ENCODE data around the gene ARMC5.

DNA sequence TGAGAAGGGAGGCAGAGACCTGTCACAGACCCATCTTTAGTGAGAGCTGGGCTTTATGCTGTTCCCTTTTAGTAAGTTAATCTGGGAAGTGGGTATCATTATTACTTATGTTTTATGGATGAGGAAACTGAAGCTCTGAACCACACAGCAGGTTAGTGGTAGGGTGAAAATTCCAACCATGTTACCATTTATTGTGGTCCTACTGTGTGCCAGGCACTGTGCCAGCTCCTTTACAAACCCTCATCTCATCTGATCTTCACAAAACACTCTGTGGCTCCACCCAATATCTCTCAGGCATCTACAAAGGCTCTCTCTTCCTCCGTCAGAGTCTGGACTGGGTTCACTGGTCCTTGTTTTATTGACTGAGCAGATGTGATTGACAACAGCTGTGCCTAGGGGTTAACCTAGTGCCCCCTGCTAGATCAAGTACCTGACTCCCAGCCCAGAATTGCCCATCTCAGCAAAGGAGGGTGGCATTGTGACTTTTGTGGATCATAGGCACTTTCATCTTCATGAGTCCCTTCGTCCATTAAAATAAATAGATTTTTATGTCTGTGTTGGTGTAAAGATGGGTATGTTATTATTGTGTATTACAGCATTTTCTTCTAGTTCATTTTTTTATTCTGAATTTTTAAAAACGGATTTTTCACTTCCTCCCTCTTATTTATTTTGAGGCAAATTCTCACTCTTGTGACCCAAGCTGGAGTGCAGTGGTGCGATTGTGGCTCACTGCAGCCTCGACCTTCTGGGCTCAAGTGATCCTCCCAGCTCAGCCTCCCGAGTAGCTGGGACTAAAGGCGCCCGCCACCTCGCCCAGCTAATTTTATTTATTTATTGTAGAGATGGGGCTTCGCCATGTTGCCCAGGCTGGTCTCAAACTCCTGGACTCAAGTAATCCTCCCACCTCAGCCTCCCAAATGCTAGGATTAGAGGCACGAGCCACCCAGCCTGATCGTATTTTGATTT, 15.8 kb downstream of the ARMC5 start:
- TF ChIP-seq, protein P1, sequence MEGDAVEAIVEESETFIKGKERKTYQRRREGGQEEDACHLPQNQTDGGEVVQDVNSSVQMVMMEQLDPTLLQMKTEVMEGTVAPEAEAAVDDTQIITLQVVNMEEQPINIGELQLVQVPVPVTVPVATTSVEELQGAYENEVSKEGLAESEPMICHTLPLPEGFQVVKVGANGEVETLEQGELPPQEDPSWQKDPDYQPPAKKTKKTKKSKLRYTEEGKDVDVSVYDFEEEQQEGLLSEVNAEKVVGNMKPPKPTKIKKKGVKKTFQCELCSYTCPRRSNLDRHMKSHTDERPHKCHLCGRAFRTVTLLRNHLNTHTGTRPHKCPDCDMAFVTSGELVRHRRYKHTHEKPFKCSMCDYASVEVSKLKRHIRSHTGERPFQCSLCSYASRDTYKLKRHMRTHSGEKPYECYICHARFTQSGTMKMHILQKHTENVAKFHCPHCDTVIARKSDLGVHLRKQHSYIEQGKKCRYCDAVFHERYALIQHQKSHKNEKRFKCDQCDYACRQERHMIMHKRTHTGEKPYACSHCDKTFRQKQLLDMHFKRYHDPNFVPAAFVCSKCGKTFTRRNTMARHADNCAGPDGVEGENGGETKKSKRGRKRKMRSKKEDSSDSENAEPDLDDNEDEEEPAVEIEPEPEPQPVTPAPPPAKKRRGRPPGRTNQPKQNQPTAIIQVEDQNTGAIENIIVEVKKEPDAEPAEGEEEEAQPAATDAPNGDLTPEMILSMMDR (IDR thresholded peaks at IDR 0.05 in 4 of 5, conservative IDR thresholded peaks at IDR 0.05 in 1 of 5), result no peak
- TF ChIP-seq POLR2A (IDR thresholded peaks at IDR 0.05), result no peak

Measured in gastrocnemius medialis (tissue), 4 donors.